Astrocyte (in vitro differentiated cells and primary cell): ENCODE results near the gene TOM1L1.

Source experiments
- EZH2 ChIP-seq: IDR thresholded peaks from 2 replicates; pipeline ENCODE4 v1.6.1; 2012; ENCODE audit warnings: mild to moderate bottlenecking, low read length, inconsistent platforms; ENCODE audit not compliant: insufficient read depth
- TF ChIP-seq, protein P1 (sequence below): IDR thresholded peaks from 2 replicates; pipeline ENCODE4 v1.5.1; 2011; ENCODE audit warnings: low read depth, mild to moderate bottlenecking, inconsistent platforms, low read length, moderate library complexity; ENCODE audit not compliant: insufficient read depth

DNA sequence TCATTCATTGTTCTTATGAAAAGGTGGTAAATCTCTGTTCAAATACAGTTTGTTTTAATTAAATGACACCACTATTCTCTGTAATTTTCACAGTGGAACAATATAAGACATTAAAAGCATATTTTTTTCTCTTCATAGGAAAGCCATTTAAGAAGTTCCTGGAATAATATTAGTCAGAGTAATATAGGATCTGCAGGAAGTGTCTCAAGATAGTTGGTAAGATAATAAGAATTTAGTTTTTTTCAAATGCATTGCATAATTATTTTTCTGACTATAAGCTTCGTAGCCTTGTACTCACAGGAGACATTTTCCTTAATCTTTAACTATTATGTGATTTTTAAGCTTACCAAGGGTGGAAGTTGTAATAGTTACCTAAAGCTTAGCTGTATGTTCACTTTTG lies 84.8 kb downstream of the TOM1L1 start:
- TF ChIP-seq, protein P1, sequence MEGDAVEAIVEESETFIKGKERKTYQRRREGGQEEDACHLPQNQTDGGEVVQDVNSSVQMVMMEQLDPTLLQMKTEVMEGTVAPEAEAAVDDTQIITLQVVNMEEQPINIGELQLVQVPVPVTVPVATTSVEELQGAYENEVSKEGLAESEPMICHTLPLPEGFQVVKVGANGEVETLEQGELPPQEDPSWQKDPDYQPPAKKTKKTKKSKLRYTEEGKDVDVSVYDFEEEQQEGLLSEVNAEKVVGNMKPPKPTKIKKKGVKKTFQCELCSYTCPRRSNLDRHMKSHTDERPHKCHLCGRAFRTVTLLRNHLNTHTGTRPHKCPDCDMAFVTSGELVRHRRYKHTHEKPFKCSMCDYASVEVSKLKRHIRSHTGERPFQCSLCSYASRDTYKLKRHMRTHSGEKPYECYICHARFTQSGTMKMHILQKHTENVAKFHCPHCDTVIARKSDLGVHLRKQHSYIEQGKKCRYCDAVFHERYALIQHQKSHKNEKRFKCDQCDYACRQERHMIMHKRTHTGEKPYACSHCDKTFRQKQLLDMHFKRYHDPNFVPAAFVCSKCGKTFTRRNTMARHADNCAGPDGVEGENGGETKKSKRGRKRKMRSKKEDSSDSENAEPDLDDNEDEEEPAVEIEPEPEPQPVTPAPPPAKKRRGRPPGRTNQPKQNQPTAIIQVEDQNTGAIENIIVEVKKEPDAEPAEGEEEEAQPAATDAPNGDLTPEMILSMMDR: no peak
- TF ChIP-seq EZH2: no peak
